GM13977 (cell line): ENCODE measurements around the gene PLEKHH2.
"Not testable (repeated sequence)": the region's sequence is repeated elsewhere in the genome, so short reads cannot be mapped to it uniquely, and the experiment has no call there.

Source experiments
- DNase-seq: peaks from one replicate; pipeline ENCODE4 v3.0.0; 2012; ENCODE audit warnings: low spot score
- CTCF ChIP-seq: IDR thresholded peaks from 2 replicates; pipeline ENCODE4 v1.5.1; 2012; ENCODE audit warnings: mild to moderate bottlenecking, control low read depth; ENCODE audit not compliant: insufficient read depth; ENCODE audit errors: extremely low read depth, missing control alignments
- in situ Hi-C: fragments of 300-500 bp; cut with MboI; formaldehyde crosslinking; loops from one replicate; pipeline ENCODE4 v1.12.0; 2022; ENCODE audit warnings: low sequenced_read_pairs, low pct_unique_long_range_greater_than_20kb, mixed read lengths, inconsistent platforms; ENCODE audit not compliant: unreplicated experiment

The PLEKHH2 gene

DNA sequence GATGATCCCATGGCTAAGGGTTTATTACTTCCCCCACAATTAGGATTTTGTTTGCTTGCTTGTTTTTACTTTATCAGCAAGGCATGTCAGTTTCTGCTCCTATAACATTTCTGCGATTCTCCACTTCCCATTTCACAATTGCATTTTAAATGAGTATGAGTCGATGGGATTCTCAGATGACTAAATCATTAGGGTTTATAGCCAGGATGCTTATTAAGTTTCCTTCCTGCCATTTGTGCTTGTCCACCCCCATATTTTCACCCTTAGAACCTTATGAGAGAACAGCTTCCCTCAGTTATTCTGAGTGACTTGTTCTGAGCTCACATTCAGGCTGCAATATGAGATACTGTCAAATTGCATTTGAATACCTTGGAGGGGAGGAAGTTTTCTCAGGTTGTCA, 77.1 kb downstream of the PLEKHH2 start:
- no peak for TF ChIP-seq CTCF
- no peak for DNase-seq
- in situ Hi-C loops = no loop called here

DNA sequence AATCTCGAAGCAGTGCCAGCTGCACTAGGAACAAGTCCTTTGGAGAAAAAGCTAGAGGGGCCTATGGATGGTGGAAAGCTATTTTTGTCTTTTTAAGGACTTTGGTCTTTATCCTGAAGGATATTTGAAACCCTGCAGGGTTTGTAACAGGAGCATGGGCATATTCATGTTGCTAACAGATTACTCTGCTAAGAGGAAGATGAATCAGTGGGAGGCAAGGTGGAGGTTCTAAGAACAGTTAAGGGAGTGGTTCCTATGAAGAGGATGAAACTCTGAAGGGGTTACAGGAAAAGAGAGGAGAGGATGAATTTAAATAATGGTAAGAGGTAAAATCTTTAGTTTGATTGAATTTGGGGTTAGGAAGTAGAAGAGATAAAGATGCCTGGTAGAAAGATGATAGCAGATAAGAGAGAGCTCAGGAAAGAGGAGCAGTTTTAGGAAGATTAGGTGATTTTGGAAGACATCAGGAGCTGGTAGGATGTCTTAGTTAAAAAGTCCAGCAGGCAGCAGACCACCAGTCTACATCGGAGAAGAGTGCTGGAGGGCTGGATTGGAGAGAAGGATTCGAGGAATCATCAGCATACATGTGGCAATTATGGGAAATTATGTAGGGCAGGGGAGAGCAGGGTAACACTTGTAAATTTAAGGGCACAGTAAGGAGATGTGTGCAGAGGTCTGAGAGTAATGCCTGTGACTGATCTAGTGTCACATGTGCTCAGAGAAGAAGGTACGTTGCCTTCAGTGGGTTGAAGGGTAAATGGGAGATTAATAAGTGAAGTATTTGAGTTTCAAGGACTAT, 78.4 kb downstream of the PLEKHH2 start:
- in situ Hi-C loops = no loop called here
- no peak for DNase-seq
- TF ChIP-seq CTCF = no peak

DNA sequence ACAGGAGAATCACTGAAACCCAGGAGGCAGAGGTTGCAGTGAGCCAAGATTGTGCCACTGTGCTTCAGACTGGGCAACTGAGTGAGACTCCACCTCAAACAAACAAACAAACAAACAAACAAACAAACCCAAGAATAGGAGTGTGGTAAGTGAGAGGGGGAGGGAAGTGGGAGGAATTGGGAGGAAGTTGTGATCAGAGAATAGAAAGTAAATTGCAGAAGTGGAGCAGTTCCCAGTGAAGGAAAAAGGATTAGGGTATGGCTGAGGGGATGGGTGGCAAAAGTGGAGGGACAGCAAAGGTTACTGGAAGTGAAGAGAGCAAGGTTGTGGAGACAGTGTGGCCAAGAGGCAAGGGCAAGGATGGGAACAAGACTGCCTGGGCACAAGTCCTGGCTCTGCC, 80.3 kb downstream of the PLEKHH2 start:
- DNase-seq = no peak
- in situ Hi-C loops = no loop called here
- TF ChIP-seq CTCF = no peak

DNA sequence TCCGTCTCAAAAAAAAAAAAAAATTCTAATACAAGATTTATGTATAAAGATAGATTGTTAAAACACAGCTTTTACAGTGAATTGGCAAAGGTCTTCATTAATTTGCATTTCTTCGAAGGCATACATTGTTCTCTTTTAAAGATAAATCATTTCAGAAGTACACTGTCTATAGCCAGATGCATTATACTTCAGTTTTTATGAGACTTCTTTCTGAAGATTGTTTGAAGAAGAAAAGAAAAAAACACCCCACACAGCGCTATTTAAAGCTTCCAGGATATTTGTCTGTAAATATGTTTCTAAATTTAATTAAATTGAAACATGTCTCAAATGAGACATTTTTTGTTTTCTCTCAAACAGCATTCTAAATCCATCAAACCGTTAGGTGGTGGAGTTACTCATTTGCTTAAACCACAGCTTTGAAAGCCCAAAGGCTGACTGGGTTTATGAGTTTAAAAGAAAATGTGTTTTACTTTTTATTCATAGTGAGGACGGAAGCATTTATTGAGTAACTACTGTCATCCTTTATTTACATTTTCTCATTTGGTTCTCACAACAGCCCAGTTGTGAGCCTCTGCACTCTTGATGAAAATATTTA, 81.6 kb downstream of the PLEKHH2 start:
- peak; percentile 12 for DNase-seq
- in situ Hi-C loops = no loop called here
- TF ChIP-seq CTCF = no peak

- no peak for TF ChIP-seq CTCF
- DNase-seq = no peak
- in situ Hi-C loops = no loop called here
Measured at GRCh38 chr2:43724728-43725526, 87.9 kb downstream of the PLEKHH2 start.

DNA sequence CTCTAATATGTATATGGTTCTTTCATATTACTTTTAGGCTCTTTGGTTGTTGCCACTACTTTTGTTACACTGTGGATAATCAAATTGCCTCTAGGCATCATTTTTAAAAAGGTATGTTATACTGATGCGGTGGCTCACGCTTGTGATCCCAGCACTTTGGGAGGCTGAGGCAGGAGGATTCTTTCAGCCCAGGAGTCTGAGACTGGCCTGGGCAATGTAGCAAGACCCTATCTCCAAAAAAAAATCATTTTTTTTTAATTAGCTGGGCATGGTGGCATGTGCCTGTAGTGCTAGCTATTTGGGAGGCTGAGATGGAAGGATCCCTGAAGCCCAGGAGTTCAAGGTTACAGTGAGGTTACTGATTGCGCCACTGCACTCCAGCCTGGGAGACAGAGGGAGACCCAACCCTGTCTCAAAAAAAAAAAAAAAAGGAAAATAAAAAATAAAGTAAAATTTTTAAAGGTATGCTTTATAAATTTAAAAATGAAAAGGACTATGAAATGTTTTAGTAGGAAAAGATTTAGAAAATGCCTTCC, 88.7 kb downstream of the PLEKHH2 start:
- DNase-seq = no peak
- in situ Hi-C loops = no loop called here
- TF ChIP-seq CTCF = no peak

DNA sequence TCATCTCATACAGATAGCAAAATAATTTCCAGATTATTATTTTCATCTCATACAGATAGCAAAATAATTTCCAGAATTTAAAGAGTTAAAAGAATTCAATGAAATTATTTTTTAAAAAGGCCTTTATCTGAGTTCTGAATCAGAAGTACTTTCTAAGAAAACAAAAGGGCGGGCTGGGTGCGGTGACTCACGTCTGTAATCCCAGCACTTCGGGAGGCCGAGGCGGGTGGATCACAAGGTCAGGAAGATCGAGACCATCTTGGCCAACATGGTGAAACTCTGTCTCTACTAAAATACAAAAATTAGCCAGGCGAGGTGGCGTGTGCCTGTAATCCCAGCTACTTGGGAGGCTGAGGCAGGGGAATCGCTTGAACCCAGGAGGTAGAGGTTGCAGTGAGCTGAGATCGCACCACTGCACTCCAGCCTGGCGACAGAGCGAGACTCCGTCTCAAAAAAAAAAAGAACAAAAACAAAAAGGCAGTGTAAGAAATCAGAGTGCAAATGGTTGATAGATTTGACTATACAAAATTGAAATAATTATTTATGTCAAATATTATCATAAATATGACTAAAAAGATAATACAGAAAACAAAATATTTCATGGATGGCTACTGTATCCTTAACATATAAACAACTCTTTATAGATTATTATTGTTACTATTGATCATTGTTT, 90.0 kb downstream of the PLEKHH2 start:
- in situ Hi-C loops, DNase-seq: not testable (repeated sequence)
